HUES64 (cell line): ENCODE data around the gene LAMA2.

Experiments used
- H3K27ac ChIP-seq: 2 replicates; pipeline ENCODE4 v1.7.0; 2013; ENCODE audit warnings: low read depth, low read length, inconsistent platforms
- H3K27me3 ChIP-seq: 2 replicates; pipeline ENCODE4 v1.6.1; 2013; ENCODE audit warnings: mild to moderate bottlenecking, low read length; ENCODE audit not compliant: insufficient read depth
- H3K36me3 ChIP-seq: 2 replicates; pipeline ENCODE4 v1.6.1; 2013; ENCODE audit warnings: mild to moderate bottlenecking, low read length; ENCODE audit not compliant: insufficient read depth
- H3K4me1 ChIP-seq: 2 replicates; pipeline ENCODE4 v1.6.1; 2013; ENCODE audit warnings: mild to moderate bottlenecking, low read length, moderate library complexity; ENCODE audit not compliant: insufficient read depth
- H3K4me3 ChIP-seq: 2 replicates; pipeline ENCODE4 v1.5.1; 2013; ENCODE audit warnings: mild to moderate bottlenecking, low read length, moderate library complexity
- H3K9ac ChIP-seq: 2 replicates; pipeline ENCODE4 v1.6.1; 2013; ENCODE audit warnings: mild to moderate bottlenecking, low read depth, low read length
- H3K9me3 ChIP-seq: 2 replicates; pipeline ENCODE4 v1.6.1; 2013; ENCODE audit warnings: low read depth, low read length; ENCODE audit not compliant: insufficient read depth
- WGBS: fragments of 150-250, 120-280 bp; methylation state at CpG from one replicate; pipeline ENCODE4 v1.1.7; 2013; ENCODE audit warnings: missing lambda C conversion rate; 5-methylcytosine and 5-hydroxymethylcytosine counted together

LAMA2 gene

DNA sequence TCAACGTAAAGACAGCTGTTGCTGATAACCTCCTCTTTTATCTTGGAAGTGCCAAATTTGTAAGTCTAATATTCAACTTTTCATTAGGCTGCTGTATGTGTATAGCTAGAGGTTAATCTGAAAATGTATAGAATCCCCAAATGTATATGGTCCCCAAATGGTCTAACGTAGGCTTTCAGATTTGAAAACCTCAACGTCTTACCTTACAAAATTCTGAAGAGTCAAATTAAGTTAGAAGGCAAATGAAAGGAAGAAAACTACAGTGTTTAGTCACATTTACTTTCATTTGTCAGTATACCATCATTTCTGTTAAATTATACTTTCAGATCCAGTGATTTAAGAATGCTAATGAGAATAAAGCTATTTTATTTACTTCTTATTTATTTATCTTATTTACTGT lies 570.1 kb downstream of the LAMA2 start:
- H3K27me3 ChIP-seq: no peaks in the 10 kb centered on the region
- WGBS: 91% methylated on average over 3 of the region's 3 CpGs
- no peaks in the 10 kb centered on the region for H3K9me3 ChIP-seq
- no peaks in the 10 kb centered on the region for H3K4me1 ChIP-seq
- H3K9ac ChIP-seq: no peak overlapping the region
- no peaks in the 10 kb centered on the region for H3K36me3 ChIP-seq
- H3K27ac ChIP-seq: no peak overlapping the region
- no peak overlapping the region for H3K4me3 ChIP-seq

DNA sequence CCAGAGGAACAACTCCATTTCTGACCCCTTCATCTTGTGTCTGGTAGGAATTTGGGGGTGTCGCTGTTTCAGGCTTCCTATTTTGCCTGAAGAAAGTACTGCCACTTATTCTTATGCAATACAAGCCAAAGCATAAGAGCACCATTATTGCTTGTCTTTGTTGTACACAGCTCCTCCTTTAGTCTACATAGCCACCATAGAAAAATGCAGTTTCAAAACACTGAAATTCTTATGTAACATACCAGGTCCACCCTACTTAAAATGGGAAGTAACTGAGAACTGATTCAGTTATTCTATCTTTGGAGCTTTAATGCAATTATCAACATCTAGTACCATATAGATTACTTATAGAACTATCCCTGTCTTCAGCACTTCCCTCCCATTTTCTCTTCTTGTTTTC lies 571.5 kb downstream of the LAMA2 start:
- WGBS: 89% methylated on average over 1 of the region's 1 CpG
- H3K9me3 ChIP-seq: no peaks in the 10 kb centered on the region
- no peak overlapping the region for H3K4me3 ChIP-seq
- no peak overlapping the region for H3K27ac ChIP-seq
- no peaks in the 10 kb centered on the region for H3K36me3 ChIP-seq
- no peaks in the 10 kb centered on the region for H3K27me3 ChIP-seq
- H3K4me1 ChIP-seq: no peaks in the 10 kb centered on the region; the same call in 1 of the 2 replicates
- H3K9ac ChIP-seq: no peak overlapping the region

DNA sequence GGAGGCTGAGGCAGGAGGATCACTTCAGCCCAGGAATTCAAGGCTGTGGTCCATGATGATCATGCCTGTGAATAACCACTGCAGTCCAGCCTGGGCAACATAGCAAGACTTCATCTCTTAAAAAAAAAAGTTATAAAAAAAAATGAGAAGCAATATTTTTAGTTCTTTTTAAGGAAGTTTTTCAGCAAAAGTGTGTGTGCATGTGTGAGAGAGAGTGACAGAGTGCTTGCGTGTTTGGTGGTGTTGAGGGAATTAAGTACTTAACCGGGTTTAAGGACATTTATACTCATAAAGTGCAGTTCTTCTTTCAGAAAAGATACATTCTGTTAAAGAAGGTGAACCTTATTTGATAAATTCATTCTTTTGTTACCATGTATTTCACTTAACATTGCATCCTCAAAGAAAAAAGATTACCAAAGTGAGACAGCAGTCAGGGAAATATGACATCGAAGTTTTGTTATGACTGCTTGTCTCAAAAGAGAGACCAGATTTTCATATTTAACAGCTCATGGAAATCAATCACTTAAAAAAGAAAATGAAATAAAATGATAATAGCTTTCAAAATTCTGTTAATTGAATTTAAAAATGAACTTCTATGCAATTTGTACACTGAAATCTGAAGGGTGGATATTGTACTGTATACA lies 572.3 kb downstream of the LAMA2 start:
- peaks cover 7% of the 10 kb centered on the region for H3K4me1 ChIP-seq
- H3K9me3 ChIP-seq: no peaks in the 10 kb centered on the region
- H3K27me3 ChIP-seq: no peaks in the 10 kb centered on the region
- no peak overlapping the region for H3K27ac ChIP-seq
- H3K9ac ChIP-seq: no peak overlapping the region
- H3K36me3 ChIP-seq: no peaks in the 10 kb centered on the region
- no peak overlapping the region for H3K4me3 ChIP-seq
- WGBS: 100% methylated on average over 2 of the region's 3 CpGs

DNA sequence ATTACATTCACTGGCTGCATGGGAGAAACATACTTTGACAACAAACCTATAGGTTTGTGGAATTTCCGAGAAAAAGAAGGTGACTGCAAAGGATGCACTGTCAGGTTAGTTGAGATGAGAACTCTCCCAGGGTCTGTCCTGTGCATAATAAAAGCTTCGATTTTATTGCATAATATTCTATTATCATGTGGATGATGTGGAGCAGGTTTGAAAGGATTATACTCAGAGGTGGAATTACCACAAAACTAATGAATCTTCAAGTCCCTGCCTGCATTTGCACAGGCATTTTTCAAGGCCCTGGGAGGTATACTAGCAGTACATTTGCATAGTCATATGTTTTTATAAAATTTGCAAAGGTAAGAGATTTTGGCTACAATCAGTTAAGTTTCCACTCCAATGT lies 577.3 kb downstream of the LAMA2 start:
- peaks cover 23% of the 10 kb centered on the region for H3K4me1 ChIP-seq
- 80% methylated on average over 1 of the region's 2 CpGs for WGBS
- no peak overlapping the region for H3K9ac ChIP-seq
- no peak overlapping the region for H3K27ac ChIP-seq
- H3K4me3 ChIP-seq: no peak overlapping the region
- H3K36me3 ChIP-seq: no peaks in the 10 kb centered on the region
- H3K27me3 ChIP-seq: no peaks in the 10 kb centered on the region
- H3K9me3 ChIP-seq: no peaks in the 10 kb centered on the region

DNA sequence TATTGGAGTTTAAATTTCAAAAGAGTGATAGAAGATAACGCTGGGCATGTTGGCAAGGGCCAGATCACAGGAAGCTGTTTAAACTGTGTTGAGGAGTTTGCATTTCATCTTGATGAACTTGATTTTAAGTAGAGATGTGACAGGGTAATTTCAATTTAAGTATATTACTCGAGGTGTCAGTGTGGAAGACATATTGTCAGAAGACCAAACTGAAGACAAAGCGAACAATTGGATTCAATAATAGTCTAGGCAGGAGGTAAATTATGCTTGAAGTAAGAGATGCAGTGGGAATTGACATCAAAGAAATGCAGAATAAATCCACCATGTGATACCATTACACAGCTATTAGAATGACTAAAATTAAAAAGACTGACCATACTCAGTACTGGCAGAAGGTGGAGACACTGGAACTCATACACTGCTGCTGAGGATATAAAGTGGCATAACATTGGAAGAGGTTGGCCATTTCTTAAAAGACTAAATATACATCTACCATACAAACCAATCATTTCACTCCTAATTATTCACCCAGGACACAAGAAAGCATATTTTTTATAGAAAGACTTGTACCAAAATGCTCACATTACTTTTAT lies 586.2 kb downstream of the LAMA2 start:
- 94% methylated on average over 3 of the region's 3 CpGs for WGBS
- H3K4me3 ChIP-seq: no peak overlapping the region
- no peak overlapping the region for H3K27ac ChIP-seq

DNA sequence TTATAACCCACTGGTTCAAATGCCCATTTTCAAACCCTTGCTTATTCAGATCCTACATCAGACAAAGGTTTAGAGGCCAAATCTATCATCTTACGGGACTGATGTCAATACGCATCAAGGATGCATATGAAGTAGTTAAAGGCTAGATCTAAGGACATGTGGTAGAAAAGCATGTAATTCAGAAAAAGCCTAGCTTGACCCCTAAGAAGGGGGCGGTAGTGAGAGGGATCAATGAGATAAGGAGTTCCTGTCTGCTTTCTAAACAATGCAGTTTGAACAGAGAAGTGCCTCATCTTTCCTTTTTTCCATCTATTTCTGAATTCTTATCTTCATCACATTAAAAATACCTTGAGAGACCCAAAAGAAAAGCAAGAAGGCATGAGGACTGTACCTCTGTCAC lies 589.3 kb downstream of the LAMA2 start:
- Histone ChIP-seq H3K9me3 (no peaks in the 10 kb centered on the region), H3K27me3 (no peaks in the 10 kb centered on the region), H3K27ac (no peak overlapping the region), H3K4me1 (0 out of 2 replicates have a peak, but pooled peaks cover 3% of the 10 kb centered on the region), H3K4me3 (no peak overlapping the region), H3K36me3 (no peaks in the 10 kb centered on the region), H3K9ac (no peak overlapping the region)
- WGBS: 71% methylated on average over 3 of the region's 3 CpGs

More for the DNA sequence above, 586.2 kb downstream of the LAMA2 start:
- Histone ChIP-seq H3K9ac (no peak overlapping the region), H3K9me3 (no peaks in the 10 kb centered on the region), H3K4me1 (0 out of 2 replicates have a peak, but pooled peaks cover 4% of the 10 kb centered on the region), H3K36me3 (no peaks in the 10 kb centered on the region), H3K27me3 (no peaks in the 10 kb centered on the region)

DNA sequence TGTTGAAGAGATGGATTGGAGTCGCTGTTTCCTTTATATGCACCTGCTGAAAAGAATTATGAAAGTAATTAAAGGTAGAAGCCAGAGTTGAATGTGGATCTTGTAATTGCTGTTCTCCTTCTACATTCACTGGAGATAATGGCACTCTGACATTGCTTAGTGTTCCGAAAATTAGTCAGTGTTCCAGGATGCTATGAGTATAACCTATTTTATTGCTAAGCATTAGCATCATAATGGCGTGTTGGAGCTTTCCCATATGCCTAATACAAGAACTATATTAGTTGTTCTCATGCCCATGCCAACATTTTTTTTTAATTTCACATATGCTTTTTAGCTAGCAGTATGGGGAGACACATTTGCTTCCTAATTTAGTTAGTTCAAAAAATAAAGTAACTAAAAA lies 590.6 kb downstream of the LAMA2 start:
- no peak overlapping the region for H3K4me3 ChIP-seq
- H3K9ac ChIP-seq: no peak overlapping the region
- H3K27me3 ChIP-seq: no peaks in the 10 kb centered on the region
- no peaks in the 10 kb centered on the region for H3K36me3 ChIP-seq
- H3K9me3 ChIP-seq: no peaks in the 10 kb centered on the region
- H3K27ac ChIP-seq: no peak overlapping the region
- 97% methylated on average over 3 of the region's 3 CpGs for WGBS
- 0 out of 2 replicates have a peak, but pooled peaks cover 3% of the 10 kb centered on the region for H3K4me1 ChIP-seq

DNA sequence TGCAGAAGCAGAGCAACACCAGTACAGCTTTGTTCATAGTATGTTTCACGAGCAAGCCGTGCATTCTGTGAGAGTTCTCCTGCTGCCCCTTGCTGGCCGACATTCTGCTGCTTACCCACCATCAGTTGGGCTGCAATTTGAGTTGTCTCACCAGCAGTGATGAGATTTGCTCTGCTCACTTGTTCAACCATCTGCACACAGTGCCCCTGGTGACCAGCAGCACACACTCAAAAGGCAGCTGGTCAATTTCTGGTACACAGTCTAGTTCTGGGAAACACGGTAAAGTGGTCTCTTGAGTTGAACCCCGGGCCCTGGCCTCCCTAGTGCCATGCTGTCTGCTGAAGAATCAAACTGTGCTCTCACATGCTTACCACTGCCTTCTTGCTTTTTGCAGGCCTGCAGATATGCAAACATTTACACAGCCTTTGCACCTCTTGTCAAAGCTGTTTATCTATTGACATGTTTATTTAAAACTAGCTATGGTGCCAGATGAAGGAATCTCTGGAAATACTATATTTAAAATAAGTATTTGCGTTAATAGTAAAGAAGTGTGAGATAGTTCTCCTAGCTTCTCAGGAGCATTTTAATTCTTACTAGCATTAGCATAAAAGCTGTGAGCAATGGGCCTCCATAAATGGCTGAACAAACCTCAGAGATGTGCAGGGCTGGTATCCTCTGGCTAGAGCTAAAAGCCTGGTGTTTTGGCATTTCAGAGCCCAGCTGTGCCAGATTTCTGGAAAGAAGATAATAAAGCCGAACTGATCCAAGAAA lies 592.7 kb downstream of the LAMA2 start:
- Histone ChIP-seq H3K36me3 (no peaks in the 10 kb centered on the region), H3K4me3 (no peak overlapping the region), H3K4me1 (peaks cover 3% of the 10 kb centered on the region; the same call in 1 of the 2 replicates), H3K9me3 (no peaks in the 10 kb centered on the region), H3K27me3 (no peaks in the 10 kb centered on the region), H3K27ac (no peak overlapping the region), H3K9ac (no peak overlapping the region)
- WGBS: 88% methylated on average over 7 of the region's 7 CpGs

DNA sequence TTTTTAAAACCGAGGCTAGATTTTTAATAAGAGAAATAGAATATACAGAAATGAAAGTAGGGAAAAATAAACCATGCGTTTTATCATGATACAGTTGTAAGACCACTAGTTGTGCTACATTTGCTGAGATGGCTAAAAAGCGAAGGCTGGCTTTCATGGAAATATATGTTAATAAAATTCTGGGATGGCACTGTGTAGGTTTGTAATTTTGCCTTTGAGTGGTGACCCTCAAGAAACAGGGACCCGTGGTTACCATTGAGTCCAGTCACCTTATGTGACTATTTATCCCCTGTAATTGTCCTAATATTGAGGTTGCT lies 593.3 kb downstream of the LAMA2 start:
- Histone ChIP-seq H3K27ac (no peak overlapping the region), H3K36me3 (no peaks in the 10 kb centered on the region), H3K4me1 (peaks cover 3% of the 10 kb centered on the region; the same call in 1 of the 2 replicates), H3K9ac (no peak overlapping the region), H3K9me3 (no peaks in the 10 kb centered on the region), H3K4me3 (no peak overlapping the region), H3K27me3 (no peaks in the 10 kb centered on the region)
- WGBS: 87% methylated on average over 4 of the region's 4 CpGs

DNA sequence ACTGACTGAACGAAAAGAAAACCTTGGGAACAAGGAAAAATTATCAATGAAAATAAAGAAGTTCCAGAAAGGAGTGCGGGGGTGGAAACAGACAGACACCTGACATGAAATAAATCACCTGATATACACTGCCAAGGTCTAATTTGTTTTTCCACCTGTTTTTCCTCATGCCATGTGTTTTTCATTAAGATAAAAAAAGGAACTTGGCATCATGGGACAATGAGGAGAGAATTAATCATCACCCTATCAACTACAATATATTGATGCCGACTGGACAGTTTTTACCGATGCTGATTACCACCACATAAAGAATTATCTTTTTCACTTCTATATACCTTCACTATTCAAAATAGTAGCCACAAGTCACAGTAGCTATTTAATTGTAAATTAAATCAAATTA lies 593.9 kb downstream of the LAMA2 start:
- no peaks in the 10 kb centered on the region for H3K27me3 ChIP-seq
- H3K4me3 ChIP-seq: no peak overlapping the region
- no peak overlapping the region for H3K9ac ChIP-seq
- H3K4me1 ChIP-seq: peaks cover 3% of the 10 kb centered on the region; the same call in 1 of the 2 replicates
- no peaks in the 10 kb centered on the region for H3K36me3 ChIP-seq
- no peaks in the 10 kb centered on the region for H3K9me3 ChIP-seq
- H3K27ac ChIP-seq: no peak overlapping the region
- 93% methylated on average over 4 of the region's 4 CpGs for WGBS

DNA sequence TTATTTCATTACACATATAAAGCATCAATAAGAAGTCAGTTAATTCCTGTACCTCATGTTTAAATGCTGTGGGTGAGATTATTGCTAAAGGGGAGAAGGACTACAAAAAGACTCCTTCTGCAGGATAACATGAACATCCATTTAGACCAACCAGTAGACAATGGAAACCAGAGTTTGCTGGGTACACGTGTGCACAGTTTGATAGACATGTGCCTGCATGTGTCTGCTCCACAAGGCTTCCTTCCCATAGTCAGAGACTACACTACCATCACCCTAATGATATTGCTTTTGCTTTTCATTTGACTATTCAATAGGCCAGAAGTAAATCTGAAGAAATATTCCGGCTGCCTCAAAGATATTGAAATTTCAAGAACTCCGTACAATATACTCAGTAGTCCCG lies 595.4 kb downstream of the LAMA2 start:
- Histone ChIP-seq H3K36me3 (no peaks in the 10 kb centered on the region), H3K4me1 (peaks cover 3% of the 10 kb centered on the region; the same call in 1 of the 2 replicates), H3K27ac (no peak overlapping the region), H3K9me3 (no peaks in the 10 kb centered on the region), H3K9ac (no peak overlapping the region), H3K27me3 (no peaks in the 10 kb centered on the region), H3K4me3 (no peak overlapping the region)
- 97% methylated on average over 3 of the region's 4 CpGs for WGBS
